Mucosa of descending colon (tissue), 3 donors: ENCODE measurements around the gene TSPEAR. TPM values are rescaled to one million over a fixed set of nuclear protein-coding genes. Genes with fewer than 3 reads are reported as not detected.
"Not testable (repeated sequence)": the region's sequence is repeated elsewhere in the genome, so short reads cannot be mapped to it uniquely, and the experiment has no call there.

Source experiments
- ATAC-seq: fragments of 200-7000 bp; cut with Tn5 transposase; one replicate; pipeline ENCODE4 v1.9.1; 2020; ENCODE audit warnings: mild to moderate bottlenecking, moderate library complexity
- DNase-seq, 3 donors: peaks; one replicate each; pipeline ENCODE4 v3.0.0-alpha.2; 2020
- H3K36me3 ChIP-seq: fragments of 200-600 bp; one replicate; pipeline ENCODE4 v1.8.0; 2021; ENCODE audit warnings: low read depth, mild to moderate bottlenecking
- H3K4me1 ChIP-seq: fragments of 200-600 bp; one replicate; pipeline ENCODE4 v1.8.0; 2021; ENCODE audit warnings: low read depth, mild to moderate bottlenecking
- H3K4me3 ChIP-seq: fragments of 200-600 bp; one replicate; pipeline ENCODE4 v1.8.0; 2021; ENCODE audit warnings: mild to moderate bottlenecking
- H3K9me3 ChIP-seq: fragments of 200-600 bp; one replicate; pipeline ENCODE4 v1.8.0; 2021; ENCODE audit warnings: mild to moderate bottlenecking
- intact Hi-C, 2 donors: fragments of 100-400 bp; cut with DNase I in 1 of 2; cut with micrococcal nuclease in 1 of 2; formaldehyde crosslinking; loops; one replicate each; pipeline versions ENCODE4 v1.11.0 to v1.11.1; 2022; cut with DNase I, micrococcal nuclease
- total RNA-seq, 3 donors: library from RNA; stranded (reverse); fragmentation: NEBNext Ultra II Directional in 2 of 3; extraction: Animal tissue kit (Norgen Biotek cat#: 25700) in 2 of 3; gene quantifications; one replicate each; pipeline versions ENCODE4 v1.2.1 to v1.2.4, GENCODE V29; 2021 to 2023
- TF ChIP-seq, protein P1 (sequence below): fragments of 200-600 bp; IDR thresholded peaks from one replicate; pipeline ENCODE4 v1.8.0; 2022; ENCODE audit warnings: antibody characterized with exemption, mild to moderate bottlenecking
- donor health status: DM: no; HTN: no; CAD: no; lungs with moderate emphysema.
- donor health status: DM: no; HTN: no; CAD: no.
- donor health status: DM: no; HTN: yes; CAD: no.

TSPEAR gene
- total RNA-seq, 3 donors from 2014 or later = 0.28 TPM; not detected in 2

DNA sequence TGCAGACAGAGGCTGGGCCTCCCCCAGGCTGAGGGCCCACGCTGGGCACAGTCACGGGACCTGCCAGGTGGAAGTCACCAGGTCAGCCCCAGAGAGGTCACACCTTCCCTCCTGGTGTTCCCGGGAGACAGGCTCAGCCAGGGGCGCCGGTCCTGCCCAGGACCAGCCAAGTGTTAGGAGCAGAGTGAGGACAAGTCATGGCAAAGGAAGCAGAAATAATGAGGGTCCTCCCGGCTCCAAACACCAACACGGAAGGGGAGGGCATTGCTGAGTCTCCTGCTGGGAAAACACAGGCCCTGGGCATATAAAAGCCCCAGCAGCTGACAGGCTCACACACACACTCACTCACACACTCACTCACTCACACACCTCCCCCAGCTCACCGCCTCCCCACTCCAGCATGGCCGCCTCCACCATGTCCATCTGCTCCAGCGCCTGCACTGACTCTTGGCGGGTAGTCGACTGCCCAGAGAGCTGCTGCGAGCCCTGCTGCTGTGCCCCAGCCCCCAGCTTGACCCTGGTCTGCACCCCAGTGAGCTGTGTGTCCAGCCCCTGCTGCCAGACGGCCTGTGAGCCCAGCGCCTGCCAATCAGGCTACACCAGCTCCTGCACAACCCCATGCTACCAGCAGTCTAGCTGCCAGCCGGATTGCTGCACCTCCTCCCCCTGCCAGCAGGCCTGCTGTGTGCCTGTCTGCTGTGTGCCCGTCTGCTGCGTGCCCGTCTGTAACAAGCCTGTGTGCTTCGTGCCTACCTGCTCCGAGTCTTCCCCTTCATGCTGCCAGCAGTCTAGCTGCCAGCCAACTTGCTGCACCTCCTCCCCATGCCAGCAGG lies 74.1 kb downstream of the TSPEAR start, which contains the start of gene KRTAP10-10:
KRTAP10-10 (plus strand) TSS at position 339 of the 833 bp plus-strand sequence; CDS start at position 401, 62 bp downstream.
- H3K9me3 ChIP-seq = peaks cover 4% of the 10 kb centered on the region
- DNase-seq (no peak), ATAC-seq (no peak)
- TF ChIP-seq, protein P1, sequence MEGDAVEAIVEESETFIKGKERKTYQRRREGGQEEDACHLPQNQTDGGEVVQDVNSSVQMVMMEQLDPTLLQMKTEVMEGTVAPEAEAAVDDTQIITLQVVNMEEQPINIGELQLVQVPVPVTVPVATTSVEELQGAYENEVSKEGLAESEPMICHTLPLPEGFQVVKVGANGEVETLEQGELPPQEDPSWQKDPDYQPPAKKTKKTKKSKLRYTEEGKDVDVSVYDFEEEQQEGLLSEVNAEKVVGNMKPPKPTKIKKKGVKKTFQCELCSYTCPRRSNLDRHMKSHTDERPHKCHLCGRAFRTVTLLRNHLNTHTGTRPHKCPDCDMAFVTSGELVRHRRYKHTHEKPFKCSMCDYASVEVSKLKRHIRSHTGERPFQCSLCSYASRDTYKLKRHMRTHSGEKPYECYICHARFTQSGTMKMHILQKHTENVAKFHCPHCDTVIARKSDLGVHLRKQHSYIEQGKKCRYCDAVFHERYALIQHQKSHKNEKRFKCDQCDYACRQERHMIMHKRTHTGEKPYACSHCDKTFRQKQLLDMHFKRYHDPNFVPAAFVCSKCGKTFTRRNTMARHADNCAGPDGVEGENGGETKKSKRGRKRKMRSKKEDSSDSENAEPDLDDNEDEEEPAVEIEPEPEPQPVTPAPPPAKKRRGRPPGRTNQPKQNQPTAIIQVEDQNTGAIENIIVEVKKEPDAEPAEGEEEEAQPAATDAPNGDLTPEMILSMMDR = no peak
- no peaks in the 10 kb centered on the region for H3K4me1 ChIP-seq
- no peak within 1 kb of the TSS for H3K4me3 ChIP-seq
- H3K36me3 ChIP-seq = no peaks in the 10 kb centered on the region
- intact Hi-C loops = no loop called here

DNA sequence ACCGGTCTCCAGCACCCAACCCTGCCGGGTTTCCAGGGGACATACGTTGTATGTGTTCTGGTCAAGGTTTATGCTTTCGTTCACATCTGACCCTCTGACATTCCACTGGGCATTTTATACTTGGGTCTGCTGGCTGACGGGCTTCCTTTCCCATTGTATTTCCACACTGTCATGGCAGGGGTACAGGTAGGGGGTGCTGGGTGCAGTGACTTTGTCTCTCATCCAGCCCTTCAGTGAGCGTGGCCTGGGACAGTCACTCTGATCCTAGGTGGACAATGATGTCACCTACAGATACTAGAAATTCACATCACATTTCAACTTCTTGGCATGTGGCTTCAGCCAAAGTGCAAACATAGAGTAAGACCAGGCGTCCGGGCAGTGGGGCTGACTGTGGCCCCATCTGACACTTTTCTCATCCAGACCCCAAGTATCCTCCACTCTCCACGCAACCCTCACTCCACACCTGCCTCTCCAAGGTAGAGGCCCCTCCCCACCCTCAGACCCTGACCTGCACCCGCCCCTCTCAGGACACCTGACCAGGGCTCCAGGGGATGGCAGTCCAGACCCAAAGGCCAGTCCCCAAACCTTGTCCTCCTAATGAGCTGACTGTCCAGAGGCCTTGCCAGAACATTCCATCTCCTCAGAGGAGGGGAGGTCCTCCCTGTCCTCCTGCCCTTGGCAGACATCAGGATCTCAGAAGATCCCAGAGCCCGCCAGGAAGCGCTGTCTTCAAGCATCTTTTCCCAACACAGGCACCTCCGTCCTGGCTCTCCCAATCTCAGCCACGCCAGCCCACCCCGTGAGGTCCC lies 75.0 kb downstream of the TSPEAR start:
- H3K9me3 ChIP-seq = peaks cover 11% of the 10 kb centered on the region
- TF ChIP-seq, protein P1 = no peak
- no peaks in the 10 kb centered on the region for H3K4me1 ChIP-seq
- H3K4me3 ChIP-seq = no peak overlapping the region
- no peak for ATAC-seq
- no peaks in the 10 kb centered on the region for H3K36me3 ChIP-seq
- intact Hi-C loops = no loop called here
- no peak for DNase-seq

DNA sequence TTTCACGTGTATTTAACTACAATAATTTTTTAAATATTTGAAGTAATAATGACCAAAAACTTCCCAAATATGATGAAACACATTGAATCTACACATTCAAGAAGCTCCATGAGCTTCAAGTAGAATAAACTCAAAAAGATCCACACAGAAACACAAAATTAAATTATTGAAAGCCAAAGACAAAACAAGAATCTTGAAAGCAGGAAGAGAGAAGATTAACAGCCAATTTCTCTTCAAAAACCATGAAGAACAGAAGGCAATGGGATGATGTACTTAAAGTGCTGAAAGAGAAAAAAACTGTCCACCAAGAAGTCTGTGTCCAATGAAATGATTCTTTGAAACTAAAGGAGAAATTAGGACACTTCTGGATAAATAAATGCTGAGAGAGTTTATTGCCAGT lies 79.3 kb downstream of the TSPEAR start:
- intact Hi-C loops = no loop called here
- H3K36me3 ChIP-seq = no peaks in the 10 kb centered on the region
- H3K4me3 ChIP-seq = no peak overlapping the region
- no peak for DNase-seq
- ATAC-seq = no peak
- TF ChIP-seq, protein P1 = no peak
- H3K9me3 ChIP-seq = peaks cover 13% of the 10 kb centered on the region
- no peaks in the 10 kb centered on the region for H3K4me1 ChIP-seq

DNA sequence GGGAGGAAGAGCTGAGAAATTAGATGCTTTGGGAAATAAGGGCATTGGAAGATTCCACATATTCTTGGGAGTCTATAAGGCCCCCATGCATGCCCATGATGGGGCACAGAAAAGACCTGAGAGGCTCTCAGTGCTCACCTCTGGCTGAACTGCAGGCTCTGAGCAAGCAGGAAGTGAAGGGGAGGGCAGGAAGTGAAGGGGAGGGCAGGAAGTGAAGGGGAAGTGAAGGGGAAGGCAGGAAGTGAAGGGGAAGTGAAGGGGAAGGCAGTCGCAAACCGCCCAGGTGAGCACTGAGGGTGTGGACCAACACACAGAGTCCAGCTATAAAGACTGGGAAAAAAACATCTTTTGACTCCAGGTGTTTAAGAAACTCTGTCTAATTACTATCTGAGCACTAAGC lies 80.9 kb downstream of the TSPEAR start:
- no peak overlapping the region for H3K4me3 ChIP-seq
- TF ChIP-seq, protein P1 = no peak

DNA sequence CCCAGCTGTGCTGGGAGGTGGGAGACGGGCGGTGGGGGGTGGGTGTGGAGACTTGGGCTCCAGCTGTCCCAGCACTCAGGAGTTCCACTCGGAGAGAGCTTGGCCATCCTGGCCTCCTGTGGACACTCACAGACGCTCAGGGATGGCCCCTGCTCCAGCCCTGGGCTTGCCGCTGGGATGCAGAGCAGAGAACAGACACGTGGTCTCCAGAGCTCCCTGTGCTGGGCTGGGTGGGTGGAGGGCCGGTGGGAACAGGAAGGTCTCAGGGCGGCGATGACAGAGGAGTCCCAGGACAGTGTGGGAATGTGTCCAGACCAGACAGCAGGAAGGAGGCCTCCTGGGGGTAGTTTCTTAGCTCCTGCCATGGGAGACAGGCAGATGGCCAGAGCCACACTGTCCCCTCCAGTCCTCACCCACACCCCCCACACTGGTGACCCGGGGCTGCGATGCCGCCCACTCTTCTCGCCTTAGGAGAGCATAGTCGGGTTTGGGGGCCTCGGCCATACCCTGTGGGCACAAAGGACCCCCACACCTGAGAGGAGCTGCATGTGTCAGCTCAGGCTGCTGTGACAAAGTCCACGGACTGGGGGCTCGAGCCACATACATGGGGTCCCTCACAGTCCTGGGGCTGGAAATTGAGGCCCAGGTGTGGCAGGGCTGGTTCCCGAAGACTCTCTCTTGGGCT lies 82.5 kb downstream of the TSPEAR start:
- TF ChIP-seq, protein P1 = no peak
- no peak for ATAC-seq
- DNase-seq = no peak

More for the DNA sequence above, 80.9 kb downstream of the TSPEAR start:
- Histone ChIP-seq H3K9me3 (peaks cover 13% of the 10 kb centered on the region), H3K4me1 (no peaks in the 10 kb centered on the region), H3K36me3 (no peaks in the 10 kb centered on the region)
- ATAC-seq (no peak), DNase-seq (no peak)
- intact Hi-C loops = no loop called here

DNA sequence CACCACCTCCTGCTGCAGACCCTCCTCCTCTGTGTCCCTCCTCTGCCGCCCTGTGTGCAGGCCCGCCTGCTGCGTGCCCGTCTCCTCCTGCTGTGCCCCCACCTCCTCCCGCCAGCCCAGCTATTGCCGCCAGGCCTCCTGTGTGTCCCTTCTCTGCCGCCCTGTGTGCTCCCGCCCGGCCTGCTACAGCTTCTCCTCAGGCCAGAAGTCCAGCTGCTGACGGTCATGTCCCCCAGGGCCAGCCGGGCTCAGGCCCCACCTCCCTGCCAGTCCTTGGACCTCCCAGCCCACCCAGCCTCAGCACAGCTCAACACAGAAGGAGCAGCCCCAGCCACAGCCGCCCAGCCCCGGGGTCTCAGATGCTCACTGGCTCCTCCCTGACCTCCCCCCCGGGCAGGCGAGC lies 83.5 kb downstream of the TSPEAR start:
- DNase-seq, ATAC-seq, intact Hi-C loops, H3K36me3 ChIP-seq, H3K4me1 ChIP-seq, H3K4me3 ChIP-seq: not testable (repeated sequence)
- peaks cover 22% of the 10 kb centered on the region for H3K9me3 ChIP-seq

More for the DNA sequence above, 82.5 kb downstream of the TSPEAR start:
- intact Hi-C loops = no loop called here
- Histone ChIP-seq H3K36me3 (no peaks in the 10 kb centered on the region), H3K4me3 (no peak overlapping the region), H3K4me1 (no peaks in the 10 kb centered on the region), H3K9me3 (peaks cover 18% of the 10 kb centered on the region)

DNA sequence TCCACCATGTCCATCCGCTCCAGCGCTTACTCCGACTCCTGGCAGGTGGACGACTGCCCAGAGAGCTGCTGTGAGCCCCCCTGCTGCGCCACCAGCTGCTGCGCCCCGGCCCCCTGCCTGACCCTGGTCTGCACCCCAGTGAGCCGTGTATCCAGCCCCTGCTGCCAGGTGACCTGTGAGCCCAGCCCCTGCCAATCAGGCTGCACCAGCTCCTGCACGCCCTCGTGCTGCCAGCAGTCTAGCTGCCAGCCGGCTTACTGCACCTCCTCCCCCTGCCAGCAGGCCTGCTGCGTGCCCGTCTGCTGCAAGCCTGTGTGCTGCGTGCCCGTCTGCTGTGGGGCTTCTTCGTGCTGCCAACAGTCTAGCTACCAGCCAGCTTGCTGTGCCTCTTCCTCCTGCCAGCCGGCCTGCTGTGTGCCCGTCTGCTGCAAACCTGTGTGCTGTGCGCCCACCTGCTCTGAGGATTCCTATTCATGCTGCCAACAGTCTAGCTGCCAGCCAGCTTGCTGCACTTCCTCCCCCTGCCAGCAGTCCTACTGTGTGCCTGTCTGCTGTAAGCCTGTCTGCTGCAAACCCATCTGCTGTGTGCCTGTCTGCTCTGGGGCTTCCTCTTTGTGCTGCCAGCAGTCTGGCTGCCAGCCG lies 84.1 kb downstream of the TSPEAR start:
- H3K4me3 ChIP-seq, H3K4me1 ChIP-seq, ATAC-seq, H3K36me3 ChIP-seq, intact Hi-C loops, DNase-seq: not testable (repeated sequence)
- H3K9me3 ChIP-seq = peaks cover 24% of the 10 kb centered on the region
